Transverse colon (tissue), 3 donors: ENCODE results near the gene NBAS.

Source experiments
- EP300 ChIP-seq: sonication (generic); formaldehyde crosslinking; IDR thresholded peaks from one replicate; pipeline ENCODE4 v1.6.1; 2017; ENCODE audit warnings: antibody characterized with exemption, low read depth
- POLR2A ChIP-seq: fragments of 450-650 bp; IDR thresholded peaks from one replicate; pipeline ENCODE4 v1.6.1; 2016; ENCODE audit warnings: antibody characterized with exemption, mild to moderate bottlenecking, moderate library complexity
- TF ChIP-seq, protein P1 (sequence below), 5 experiments: fragments of 200-600 bp in 3 of 5; fragments of 450-650 bp in 2 of 5; sonication (generic) in 3 of 5; IDR thresholded peaks; 1 replicate in 2 of 5; 2 replicates in 3 of 5; pipeline ENCODE4 v1.5.1; 2016 to 2017; ENCODE audit warnings: antibody characterized with exemption in 5 of 5, inconsistent platforms in 3 of 5, mild to moderate bottlenecking in 2 of 5, moderate library complexity in 1 of 5

DNA sequence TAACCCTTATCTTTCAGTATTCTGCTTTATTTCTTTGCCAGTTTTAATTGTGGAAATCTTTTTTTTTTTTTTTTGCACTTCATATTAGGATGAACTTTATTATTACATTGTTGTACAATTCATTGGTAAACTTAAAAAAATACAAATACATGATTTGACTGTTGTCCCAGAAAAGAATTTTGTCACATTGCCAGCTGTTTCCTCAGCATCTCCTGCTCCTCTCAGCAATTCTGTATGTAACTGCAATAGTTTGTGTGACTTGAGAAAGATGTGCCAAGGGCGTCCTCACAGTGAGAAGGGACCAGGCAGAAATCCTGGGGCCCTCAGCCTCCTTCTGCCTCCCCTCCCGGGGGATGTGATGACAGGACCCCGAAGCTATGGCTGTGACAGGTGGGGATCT, 254.4 kb downstream of the NBAS start:
- TF ChIP-seq, protein P1, sequence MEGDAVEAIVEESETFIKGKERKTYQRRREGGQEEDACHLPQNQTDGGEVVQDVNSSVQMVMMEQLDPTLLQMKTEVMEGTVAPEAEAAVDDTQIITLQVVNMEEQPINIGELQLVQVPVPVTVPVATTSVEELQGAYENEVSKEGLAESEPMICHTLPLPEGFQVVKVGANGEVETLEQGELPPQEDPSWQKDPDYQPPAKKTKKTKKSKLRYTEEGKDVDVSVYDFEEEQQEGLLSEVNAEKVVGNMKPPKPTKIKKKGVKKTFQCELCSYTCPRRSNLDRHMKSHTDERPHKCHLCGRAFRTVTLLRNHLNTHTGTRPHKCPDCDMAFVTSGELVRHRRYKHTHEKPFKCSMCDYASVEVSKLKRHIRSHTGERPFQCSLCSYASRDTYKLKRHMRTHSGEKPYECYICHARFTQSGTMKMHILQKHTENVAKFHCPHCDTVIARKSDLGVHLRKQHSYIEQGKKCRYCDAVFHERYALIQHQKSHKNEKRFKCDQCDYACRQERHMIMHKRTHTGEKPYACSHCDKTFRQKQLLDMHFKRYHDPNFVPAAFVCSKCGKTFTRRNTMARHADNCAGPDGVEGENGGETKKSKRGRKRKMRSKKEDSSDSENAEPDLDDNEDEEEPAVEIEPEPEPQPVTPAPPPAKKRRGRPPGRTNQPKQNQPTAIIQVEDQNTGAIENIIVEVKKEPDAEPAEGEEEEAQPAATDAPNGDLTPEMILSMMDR (IDR thresholded peaks at IDR 0.05), result no peak
- TF ChIP-seq POLR2A (no peak), EP300 (no peak)
